ENCODE measurements around the gene MAML1.

The MAML1 gene

GRCh38 chr5:179806250-179807048 lies 73.8 kb downstream of the MAML1 start, which contains the start of gene MGAT4B:
TSS of gene MGAT4B (minus strand) at chr5:179806866. CDS start at chr5:179806583, 283 bp downstream.
- DNase-seq: peak; percentile 37

DNA sequence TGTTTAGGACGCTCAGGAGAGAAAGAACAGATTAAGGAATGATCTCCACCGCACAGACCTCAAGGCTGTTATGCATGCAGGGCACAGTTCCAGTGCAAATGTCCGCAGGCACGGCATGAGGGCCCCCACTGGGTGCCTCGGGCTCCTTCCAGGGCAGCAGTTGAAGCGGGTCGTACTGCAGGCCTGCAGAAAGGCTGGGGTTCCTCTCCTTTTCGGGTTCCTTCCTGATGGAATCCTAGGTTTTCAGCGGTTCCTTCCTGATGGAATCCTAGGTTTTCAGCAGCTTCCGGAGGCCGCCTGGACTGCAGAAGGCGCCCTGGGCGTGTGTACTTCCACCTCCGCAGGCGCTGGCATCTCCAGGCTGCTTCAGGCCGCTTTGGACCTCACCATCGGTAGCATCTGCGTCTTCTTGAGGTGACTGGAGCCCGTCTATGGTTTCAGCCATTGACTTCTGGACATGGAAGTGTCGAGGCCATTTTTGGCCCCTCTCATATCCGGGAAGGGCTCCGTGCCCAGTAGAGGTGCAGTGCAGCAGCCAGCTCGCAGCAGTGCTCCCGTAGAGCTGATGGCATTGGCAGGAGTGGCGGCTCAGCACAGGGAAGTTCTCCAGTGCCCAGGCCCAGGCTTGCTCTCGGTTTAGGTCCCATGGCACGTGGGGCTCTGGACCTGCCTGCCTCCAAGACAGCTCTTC lies 79.7 kb downstream of the MAML1 start:
- no peak for DNase-seq

GRCh38 chr5:179812997-179813607 lies 80.5 kb downstream of the MAML1 start:
- no peak for DNase-seq

DNA sequence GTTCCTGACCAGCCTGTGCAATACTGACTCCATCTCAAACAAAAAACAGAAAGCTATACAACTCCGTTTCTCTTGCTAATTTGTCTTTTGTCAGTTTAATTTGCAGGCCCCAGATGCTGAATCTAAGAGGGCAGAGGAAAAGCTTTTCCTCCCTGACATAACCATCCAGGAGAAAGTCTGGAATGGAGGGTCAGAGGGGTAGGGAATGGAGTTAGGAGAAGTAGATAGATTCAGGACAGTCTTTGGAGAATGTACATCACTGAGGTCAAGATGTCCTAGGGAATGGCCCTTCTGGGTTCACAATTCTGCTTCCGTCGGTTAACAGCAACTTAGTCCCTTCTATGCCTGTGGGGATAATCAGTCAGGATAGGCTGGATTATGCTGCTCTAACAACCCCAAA lies 81.5 kb downstream of the MAML1 start:
- no peak for DNase-seq

GRCh38 chr5:179815491-179816249 lies 83.0 kb downstream of the MAML1 start:
- DNase-seq: no peak

DNA sequence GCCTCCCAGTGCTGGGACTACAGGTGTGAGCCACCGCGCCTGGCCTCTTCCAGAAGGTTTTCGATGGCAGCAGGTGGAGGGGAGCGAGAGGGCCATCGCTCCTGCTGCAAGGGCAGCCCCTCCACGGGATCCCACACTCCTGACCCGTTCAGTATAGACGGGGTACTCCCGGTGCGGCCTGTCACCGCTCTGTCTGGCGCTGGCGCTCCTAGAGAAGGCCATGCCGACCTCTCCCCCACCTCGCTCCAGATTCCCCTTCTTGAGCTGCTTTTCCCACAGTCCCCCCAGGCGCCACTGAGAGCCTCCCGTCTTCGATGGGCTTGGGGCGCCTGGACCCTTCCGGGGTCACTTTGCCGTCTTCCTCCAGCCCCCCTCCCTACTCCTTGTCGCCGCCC lies 83.8 kb downstream of the MAML1 start:
- DNase-seq: no peak

GRCh38 chr5:179816796-179817469 lies 84.3 kb downstream of the MAML1 start:
- DNase-seq: no peak

DNA sequence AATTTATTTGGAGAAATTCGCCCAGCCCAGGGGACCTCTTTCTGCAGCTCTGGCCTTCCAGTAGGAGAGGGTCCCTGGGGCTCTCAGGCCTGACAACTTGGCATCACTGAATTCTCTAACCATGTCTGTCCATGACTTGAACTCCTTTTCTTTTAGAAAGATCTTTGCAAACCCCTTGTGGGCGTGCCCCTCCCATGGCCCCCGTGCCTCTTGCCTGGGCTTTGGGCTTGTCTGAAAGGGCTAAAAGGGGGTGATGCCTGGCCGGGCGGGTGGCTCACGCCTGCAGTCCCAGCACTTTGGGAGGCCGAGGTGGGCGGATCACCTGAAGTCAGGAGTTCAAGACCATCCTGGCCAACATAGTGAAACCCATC lies 84.8 kb downstream of the MAML1 start:
- DNase-seq: no peak

- no peak for DNase-seq
These were observed 85.5 kb downstream of the MAML1 start for GRCh38 chr5:179817890-179818745.

DNA sequence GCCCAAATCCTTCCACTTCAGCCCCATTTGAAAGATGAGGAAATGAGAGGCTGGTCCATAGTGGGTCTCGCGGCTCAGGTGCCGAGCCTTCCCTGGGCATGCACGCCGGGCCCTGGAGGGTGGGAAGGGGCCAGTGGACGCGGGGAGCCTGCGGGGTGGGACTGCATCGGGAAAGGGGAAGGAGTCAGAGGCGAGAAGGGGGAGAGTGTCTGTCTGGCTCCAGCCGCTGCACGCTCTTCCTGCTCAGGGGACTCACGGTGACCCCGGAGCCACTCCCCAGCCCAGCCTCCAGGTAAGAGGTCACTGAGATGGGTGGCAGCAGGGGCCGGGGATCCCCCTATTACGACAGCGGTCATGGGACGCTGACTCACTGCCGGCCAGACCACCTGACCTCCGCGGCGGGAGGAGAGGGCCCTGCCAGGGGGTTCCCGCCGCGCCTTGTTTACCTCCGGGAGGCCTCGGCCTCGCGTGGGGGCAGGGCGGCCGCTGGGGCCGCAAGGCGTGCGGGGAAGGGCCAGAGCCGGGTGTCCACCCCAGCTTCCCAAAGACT lies 86.2 kb downstream of the MAML1 start:
- DNase-seq: peak; percentile 37

DNA sequence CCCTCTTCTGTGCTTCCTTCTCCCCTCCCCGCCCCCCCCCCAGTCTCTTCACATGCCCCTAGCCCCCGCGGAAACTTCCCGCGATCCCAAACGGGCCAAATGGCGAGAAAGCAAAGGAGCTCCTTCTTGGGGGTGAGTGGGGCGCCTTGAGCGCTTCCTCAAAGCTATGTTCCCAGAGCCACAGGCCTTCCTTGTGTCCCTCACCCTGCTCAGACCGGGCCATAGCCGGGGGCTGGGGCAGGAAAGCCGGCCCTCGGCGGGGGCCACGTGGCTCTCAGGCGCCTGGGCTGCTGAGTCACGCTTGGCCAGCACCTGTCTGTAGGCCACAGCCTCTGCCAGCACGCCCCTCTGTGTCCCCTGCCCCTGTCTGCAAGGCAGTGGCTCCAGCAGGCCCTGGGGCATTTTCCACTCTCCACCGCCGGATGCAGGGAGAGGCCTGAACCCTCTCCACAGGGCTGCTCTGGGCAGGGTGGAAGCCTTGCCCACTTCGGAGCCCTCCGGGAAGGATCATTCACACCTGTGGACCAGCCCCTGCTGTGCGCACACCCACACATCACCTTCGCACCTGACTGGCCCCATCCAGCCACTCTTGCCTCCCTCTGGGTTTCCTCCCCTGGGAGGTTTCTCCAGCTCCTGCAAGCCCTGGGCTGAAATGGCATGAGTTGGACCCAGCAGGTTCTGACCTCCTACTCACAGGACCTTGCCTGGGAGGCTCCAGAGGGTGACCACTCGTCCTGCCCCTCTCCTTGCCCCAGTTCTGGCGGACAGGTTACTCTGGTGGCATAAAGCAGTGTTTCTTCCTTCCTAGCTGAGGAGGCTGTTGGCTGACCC lies 86.9 kb downstream of the MAML1 start:
- no peak for DNase-seq

- DNase-seq: no peak
These were observed 87.5 kb downstream of the MAML1 start for GRCh38 chr5:179820127-179820482.

GRCh38 chr5:179820483-179821297 lies 88.1 kb downstream of the MAML1 start, which contains the start of gene SQSTM1:
TSS of gene SQSTM1 (plus strand) at chr5:179820905. CDS start at chr5:179820937, 32 bp downstream.
- peak; percentile 43 for DNase-seq

- peak; percentile 71 for DNase-seq
These were observed 88.9 kb downstream of the MAML1 start for GRCh38 chr5:179821298-179822058.

- peak; percentile 33 for DNase-seq
These were observed 89.4 kb downstream of the MAML1 start for GRCh38 chr5:179822059-179822432.

GRCh38 chr5:179822444-179822990 lies 89.9 kb downstream of the MAML1 start:
- DNase-seq: no peak

- DNase-seq: no peak
These were observed 91.5 kb downstream of the MAML1 start for GRCh38 chr5:179823937-179824744.
